Fibroblast of villous mesenchyme (primary cell): Measurements from ENCODE around the gene SLITRK5. TPM values are rescaled to one million over a fixed set of nuclear protein-coding genes. Genes with fewer than 3 reads are reported as not detected.

Source experiments
- DNase-seq: peaks from one replicate; pipeline ENCODE4 v3.0.0-alpha.2; 2010; ENCODE audit warnings: low read depth
- H3K4me3 ChIP-seq: 2 replicates; pipeline ENCODE4 v1.5.1; 2011; ENCODE audit warnings: low read depth, mild to moderate bottlenecking, low read length
- total RNA-seq: library from RNA; depleted of rRNA; stranded (reverse); fragments of >200 nt; gene quantifications from 2 replicates; pipeline ENCODE4 v1.2.3, GENCODE V29; 2012
- TF ChIP-seq, protein P1 (sequence below): IDR thresholded peaks from 2 replicates; pipeline ENCODE4 v1.5.1; 2012; ENCODE audit warnings: low read depth, mild to moderate bottlenecking, low read length; ENCODE audit not compliant: insufficient read depth

The SLITRK5 gene
- total RNA-seq, 1 donor = under 0.01 TPM

- DNase-seq = no peak
- TF ChIP-seq, protein P1, sequence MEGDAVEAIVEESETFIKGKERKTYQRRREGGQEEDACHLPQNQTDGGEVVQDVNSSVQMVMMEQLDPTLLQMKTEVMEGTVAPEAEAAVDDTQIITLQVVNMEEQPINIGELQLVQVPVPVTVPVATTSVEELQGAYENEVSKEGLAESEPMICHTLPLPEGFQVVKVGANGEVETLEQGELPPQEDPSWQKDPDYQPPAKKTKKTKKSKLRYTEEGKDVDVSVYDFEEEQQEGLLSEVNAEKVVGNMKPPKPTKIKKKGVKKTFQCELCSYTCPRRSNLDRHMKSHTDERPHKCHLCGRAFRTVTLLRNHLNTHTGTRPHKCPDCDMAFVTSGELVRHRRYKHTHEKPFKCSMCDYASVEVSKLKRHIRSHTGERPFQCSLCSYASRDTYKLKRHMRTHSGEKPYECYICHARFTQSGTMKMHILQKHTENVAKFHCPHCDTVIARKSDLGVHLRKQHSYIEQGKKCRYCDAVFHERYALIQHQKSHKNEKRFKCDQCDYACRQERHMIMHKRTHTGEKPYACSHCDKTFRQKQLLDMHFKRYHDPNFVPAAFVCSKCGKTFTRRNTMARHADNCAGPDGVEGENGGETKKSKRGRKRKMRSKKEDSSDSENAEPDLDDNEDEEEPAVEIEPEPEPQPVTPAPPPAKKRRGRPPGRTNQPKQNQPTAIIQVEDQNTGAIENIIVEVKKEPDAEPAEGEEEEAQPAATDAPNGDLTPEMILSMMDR = no peak
- H3K4me3 ChIP-seq = peak overlapping the region; percentile 21
Measured at GRCh38 chr13:87677496-87678371, 6.6 kb downstream of the SLITRK5 start.

GRCh38 chr13:87678372-87678752 lies 7.2 kb downstream of the SLITRK5 start:
- no peak for DNase-seq
- TF ChIP-seq, protein P1 = no peak
- H3K4me3 ChIP-seq = no peak overlapping the region

GRCh38 chr13:87680298-87680697 lies 9.1 kb downstream of the SLITRK5 start:
- DNase-seq = no peak
- H3K4me3 ChIP-seq = no peak overlapping the region
- TF ChIP-seq, protein P1 = no peak

DNA sequence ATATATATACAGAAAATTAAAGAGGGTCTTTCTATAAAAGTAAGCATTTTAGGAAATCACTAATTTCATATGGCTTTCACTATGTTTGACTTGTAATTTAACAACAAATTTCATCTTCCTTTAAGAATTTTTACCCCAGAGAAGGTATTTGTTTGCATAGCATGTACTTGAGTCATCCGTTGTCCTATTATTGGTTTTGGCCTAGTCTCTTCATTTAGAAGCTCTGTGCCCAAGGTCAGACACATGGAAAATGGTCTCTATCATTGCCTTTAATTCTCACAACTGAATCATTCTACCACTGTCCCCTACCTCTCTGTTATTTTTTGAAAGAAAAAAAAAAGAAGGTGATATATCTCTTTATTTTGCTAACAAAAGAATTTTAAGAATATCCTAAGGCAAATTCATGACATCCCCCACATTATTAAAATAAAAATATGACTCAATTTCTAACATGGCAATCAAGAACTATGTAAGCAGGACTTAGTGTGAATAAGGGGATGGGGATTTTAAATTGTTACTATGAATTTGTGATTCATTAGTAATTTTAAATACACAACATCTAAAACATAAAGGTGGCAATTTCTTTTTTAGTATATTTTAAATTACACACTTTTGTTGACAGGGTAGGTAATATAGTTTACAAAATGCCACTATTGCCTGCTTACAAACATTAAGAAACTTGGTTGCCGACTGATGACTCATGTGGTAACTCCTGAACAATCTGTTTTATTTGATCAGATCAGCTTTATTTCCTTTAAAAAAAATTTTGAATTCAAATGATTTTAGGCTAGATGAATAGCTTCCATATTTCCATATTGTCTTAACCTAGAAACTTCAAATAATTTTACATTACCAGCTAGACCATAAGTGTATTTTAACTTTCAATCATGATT lies 13.9 kb downstream of the SLITRK5 start:
- H3K4me3 ChIP-seq = no peak overlapping the region
- TF ChIP-seq, protein P1 = no peak
- no peak for DNase-seq

DNA sequence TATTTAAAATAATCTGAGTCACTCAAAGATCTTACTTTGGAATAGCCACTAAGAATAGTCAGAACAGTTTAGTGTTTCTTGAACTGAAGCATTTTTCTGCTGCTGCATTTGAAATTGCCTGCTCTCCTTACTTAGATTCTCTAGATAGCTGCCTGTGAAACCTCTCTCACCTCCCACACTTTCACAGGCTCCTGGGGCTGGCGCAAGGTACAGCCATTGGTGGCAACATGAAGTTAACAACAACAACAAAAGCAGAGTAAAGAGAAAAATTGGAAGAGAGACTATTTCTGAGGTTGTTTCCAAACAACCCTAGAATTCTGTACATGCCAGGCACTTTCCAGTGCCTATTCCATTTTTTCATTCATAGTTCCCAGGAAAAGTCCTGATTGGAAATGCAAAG lies 25.3 kb downstream of the SLITRK5 start:
- TF ChIP-seq, protein P1 = no peak
- no peak for DNase-seq

DNA sequence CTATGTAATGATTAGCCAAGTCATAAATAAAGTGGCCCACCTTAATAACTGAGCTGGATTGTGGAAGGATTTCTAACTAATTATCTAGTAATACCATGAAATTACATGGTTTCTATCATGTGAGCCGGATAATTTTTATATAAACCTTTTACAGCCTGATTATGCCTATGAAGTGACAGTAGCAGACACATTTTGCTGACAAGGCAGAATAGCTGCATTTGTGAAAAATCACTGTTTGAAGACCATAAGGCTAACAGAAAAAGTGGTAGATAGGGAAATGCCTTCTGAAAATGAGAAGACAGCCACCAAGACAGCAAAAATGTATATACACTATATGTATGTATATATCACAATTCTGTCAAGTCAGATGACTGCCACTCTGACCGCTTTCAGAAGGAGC lies 27.1 kb downstream of the SLITRK5 start:
- no peak overlapping the region for H3K4me3 ChIP-seq
- no peak for DNase-seq
- TF ChIP-seq, protein P1 = no peak

More for the DNA sequence above, 25.3 kb downstream of the SLITRK5 start:
- H3K4me3 ChIP-seq = no peak overlapping the region
